Activated CD4-positive, alpha-beta memory T cell treated with anti-CD3 and anti-CD28 coated beads for 36 hours (primary cell): ENCODE results near the gene NEK4. TPM values are rescaled to one million over a fixed set of nuclear protein-coding genes. Genes with fewer than 3 reads are reported as not detected.

ENCODE experiments used
- CTCF ChIA-PET: fragments of 350-600 bp; sonication (Branson Sonifier 250); formaldehyde crosslinking; loops from one replicate; lab custom pipeline; 2021; ENCODE audit warnings: antibody characterized with exemption, inconsistent platforms; lab: Charles Lee
- POLR2A ChIA-PET: fragments of 350-600 bp; sonication (Branson Sonifier 250); formaldehyde crosslinking; loops from one replicate; lab custom pipeline; 2021; ENCODE audit warnings: antibody characterized with exemption; lab: Charles Lee
- DNase-seq: peaks from one replicate; pipeline ENCODE4 v3.0.0-alpha.2; 2020
- H3K27ac Mint-ChIP-seq: one replicate; pipeline ENCODE4 v1.8.0; 2021; ENCODE audit warnings: mixed read lengths
- H3K27me3 Mint-ChIP-seq: one replicate; pipeline ENCODE4 v1.8.0; 2021; ENCODE audit warnings: mixed read lengths
- H3K36me3 Mint-ChIP-seq: one replicate; pipeline ENCODE4 v1.8.0; 2021; ENCODE audit warnings: mixed read lengths
- H3K4me1 Mint-ChIP-seq: one replicate; pipeline ENCODE4 v1.8.0; 2021; ENCODE audit warnings: low read depth, mixed read lengths
- H3K4me3 Mint-ChIP-seq: one replicate; pipeline ENCODE4 v1.8.0; 2021; ENCODE audit warnings: mild to moderate bottlenecking, mixed read lengths
- H3K9me3 Mint-ChIP-seq: one replicate; pipeline ENCODE4 v1.8.0; 2021; ENCODE audit warnings: mixed read lengths
- intact Hi-C: fragments of 100-400 bp; cut with micrococcal nuclease; formaldehyde crosslinking; loops from one replicate; pipeline ENCODE4 v1.15.1; 2023
- total RNA-seq, 2 experiments: library from RNA; stranded (reverse); gene quantifications; one replicate each; pipeline ENCODE4 v1.2.3, GENCODE V29; 2021

The NEK4 gene
- total RNA-seq, 2 experiments from 2014 or later, result 16.9 to 21.7 TPM

GRCh38 chr3:52791928-52792327 is 21.2 kb upstream of the NEK4 start:
- no peaks in the 10 kb centered on the region for H3K4me1 Mint-ChIP-seq
- no peak overlapping the region for H3K4me3 Mint-ChIP-seq
- no peaks in the 10 kb centered on the region for H3K9me3 Mint-ChIP-seq
- H3K36me3 Mint-ChIP-seq, result no peaks in the 10 kb centered on the region
- H3K27me3 Mint-ChIP-seq, result no peaks in the 10 kb centered on the region
- no peak overlapping the region for H3K27ac Mint-ChIP-seq
- intact Hi-C loops, result no loop called here
- ChIA-PET CTCF (no interaction called here), POLR2A (interaction anchor here (0.6 to 0.7 kb wide), 2 partner anchors 28 to 46 kb away, joined by 3 read pairs; no protein-coding TSS in a partner anchor)
- DNase-seq, result no peak

- no peak for DNase-seq
- no peaks in the 10 kb centered on the region for H3K4me1 Mint-ChIP-seq
- H3K27ac Mint-ChIP-seq, result no peak overlapping the region
- intact Hi-C loops, result no loop called here
- H3K4me3 Mint-ChIP-seq, result no peak overlapping the region
- POLR2A ChIA-PET, result interaction anchor here (0.6 kb wide), 1 partner anchor 27 kb away, joined by 3 read pairs; no protein-coding TSS in a partner anchor
- CTCF ChIA-PET, result no interaction called here
- H3K36me3 Mint-ChIP-seq, result no peaks in the 10 kb centered on the region
- H3K27me3 Mint-ChIP-seq, result no peaks in the 10 kb centered on the region
- H3K9me3 Mint-ChIP-seq, result no peaks in the 10 kb centered on the region
Measured at GRCh38 chr3:52791366-52791765, 20.6 kb upstream of the NEK4 start.

GRCh38 chr3:52790741-52791140 is 20.0 kb upstream of the NEK4 start:
- H3K9me3 Mint-ChIP-seq, result no peaks in the 10 kb centered on the region
- H3K4me3 Mint-ChIP-seq, result no peak overlapping the region
- ChIA-PET CTCF (interaction anchor here (1.0 kb wide), 1 partner anchor 8 kb away, joined by 4 read pairs; no protein-coding TSS in a partner anchor), POLR2A (no interaction called here)
- H3K27ac Mint-ChIP-seq, result no peak overlapping the region
- H3K4me1 Mint-ChIP-seq, result no peaks in the 10 kb centered on the region
- intact Hi-C loops, result no loop called here
- no peaks in the 10 kb centered on the region for H3K36me3 Mint-ChIP-seq
- H3K27me3 Mint-ChIP-seq, result no peaks in the 10 kb centered on the region
- DNase-seq, result no peak

- no peak for DNase-seq
- ChIA-PET CTCF (interaction anchor here (1.0 kb wide), 1 partner anchor 8 kb away, joined by 4 read pairs; no protein-coding TSS in a partner anchor), POLR2A (no interaction called here)
- intact Hi-C loops, result no loop called here
- H3K4me3 Mint-ChIP-seq, result no peak overlapping the region
- no peak overlapping the region for H3K27ac Mint-ChIP-seq
- H3K36me3 Mint-ChIP-seq, result no peaks in the 10 kb centered on the region
- no peaks in the 10 kb centered on the region for H3K4me1 Mint-ChIP-seq
- H3K9me3 Mint-ChIP-seq, result no peaks in the 10 kb centered on the region
- H3K27me3 Mint-ChIP-seq, result no peaks in the 10 kb centered on the region
Measured at GRCh38 chr3:52790337-52790736, 19.6 kb upstream of the NEK4 start.

GRCh38 chr3:52789746-52790040 is 19.0 kb upstream of the NEK4 start:
- no peaks in the 10 kb centered on the region for H3K4me1 Mint-ChIP-seq
- no peak for DNase-seq
- intact Hi-C loops, result no loop called here
- no peak overlapping the region for H3K4me3 Mint-ChIP-seq
- no peak overlapping the region for H3K27ac Mint-ChIP-seq
- H3K27me3 Mint-ChIP-seq, result no peaks in the 10 kb centered on the region
- no peaks in the 10 kb centered on the region for H3K36me3 Mint-ChIP-seq
- POLR2A ChIA-PET, result no interaction called here
- no peaks in the 10 kb centered on the region for H3K9me3 Mint-ChIP-seq
- CTCF ChIA-PET, result interaction anchor here (1.0 kb wide), 1 partner anchor 9 kb away, joined by 4 read pairs; no protein-coding TSS in a partner anchor

- intact Hi-C loops, result no loop called here
- CTCF ChIA-PET, result no interaction called here
- POLR2A ChIA-PET, result no interaction called here
- no peak overlapping the region for H3K4me3 Mint-ChIP-seq
- no peaks in the 10 kb centered on the region for H3K9me3 Mint-ChIP-seq
- no peaks in the 10 kb centered on the region for H3K4me1 Mint-ChIP-seq
- H3K27ac Mint-ChIP-seq, result no peak overlapping the region
- no peaks in the 10 kb centered on the region for H3K27me3 Mint-ChIP-seq
- H3K36me3 Mint-ChIP-seq, result no peaks in the 10 kb centered on the region
- DNase-seq, result no peak
Measured at GRCh38 chr3:52788890-52789745, 18.4 kb upstream of the NEK4 start.

GRCh38 chr3:52787672-52788625 is 17.2 kb upstream of the NEK4 start:
- no peak for DNase-seq
- POLR2A ChIA-PET, result interaction anchor here (0.5 kb wide), 1 partner anchor 215 kb away, joined by 3 read pairs; no protein-coding TSS in a partner anchor
- Mint-ChIP-seq H3K36me3 (no peaks in the 10 kb centered on the region), H3K4me1 (no peaks in the 10 kb centered on the region), H3K27ac (no peak overlapping the region), H3K9me3 (no peaks in the 10 kb centered on the region), H3K27me3 (no peaks in the 10 kb centered on the region), H3K4me3 (no peak overlapping the region)
- intact Hi-C loops, result no loop called here
- CTCF ChIA-PET, result no interaction called here

- no peak overlapping the region for H3K4me3 Mint-ChIP-seq
- DNase-seq, result no peak
- intact Hi-C loops, result no loop called here
- ChIA-PET POLR2A (interaction anchor here (0.5 kb wide), 1 partner anchor 215 kb away, joined by 3 read pairs; no protein-coding TSS in a partner anchor), CTCF (no interaction called here)
- H3K27me3 Mint-ChIP-seq, result peaks cover 1% of the 10 kb centered on the region
- H3K27ac Mint-ChIP-seq, result no peak overlapping the region
- no peaks in the 10 kb centered on the region for H3K4me1 Mint-ChIP-seq
- no peaks in the 10 kb centered on the region for H3K9me3 Mint-ChIP-seq
- no peaks in the 10 kb centered on the region for H3K36me3 Mint-ChIP-seq
Measured at GRCh38 chr3:52787246-52787645, 16.5 kb upstream of the NEK4 start.

- no peak overlapping the region for H3K27ac Mint-ChIP-seq
- H3K27me3 Mint-ChIP-seq, result peaks cover 4% of the 10 kb centered on the region
- ChIA-PET CTCF (no interaction called here), POLR2A (no interaction called here)
- intact Hi-C loops, result no loop called here
- H3K9me3 Mint-ChIP-seq, result no peaks in the 10 kb centered on the region
- DNase-seq, result no peak
- H3K4me3 Mint-ChIP-seq, result no peak overlapping the region
- no peaks in the 10 kb centered on the region for H3K36me3 Mint-ChIP-seq
- H3K4me1 Mint-ChIP-seq, result no peaks in the 10 kb centered on the region
Measured at GRCh38 chr3:52786330-52787215, 15.8 kb upstream of the NEK4 start.

- POLR2A ChIA-PET, result no interaction called here
- Mint-ChIP-seq H3K4me1 (no peaks in the 10 kb centered on the region), H3K27ac (no peak overlapping the region), H3K36me3 (no peaks in the 10 kb centered on the region), H3K27me3 (peaks cover 4% of the 10 kb centered on the region), H3K9me3 (no peaks in the 10 kb centered on the region), H3K4me3 (no peak overlapping the region)
- intact Hi-C loops, result no loop called here
- CTCF ChIA-PET, result no interaction called here
- no peak for DNase-seq
Measured at GRCh38 chr3:52784931-52785590, 14.3 kb upstream of the NEK4 start.

GRCh38 chr3:52784021-52784621 is 13.4 kb upstream of the NEK4 start:
- intact Hi-C loops, result no loop called here
- Mint-ChIP-seq H3K27ac (no peak overlapping the region), H3K4me1 (no peaks in the 10 kb centered on the region), H3K27me3 (peaks cover 4% of the 10 kb centered on the region), H3K4me3 (no peak overlapping the region), H3K36me3 (no peaks in the 10 kb centered on the region), H3K9me3 (no peaks in the 10 kb centered on the region)
- ChIA-PET CTCF (no interaction called here), POLR2A (no interaction called here)
- DNase-seq, result no peak
